Neutrophil (primary cell): ENCODE measurements around the gene MIOS.

Source experiments
- H3K27ac ChIP-seq: fragments of 200-600 bp; sonication (generic); 2 replicates; pipeline ENCODE4 v1.5.1; 2016; ENCODE audit warnings: mild to moderate bottlenecking, moderate library complexity
- H3K27me3 ChIP-seq: fragments of 200-600 bp; sonication (generic); 2 replicates; pipeline ENCODE4 v1.6.0; 2016; ENCODE audit warnings: mild to moderate bottlenecking
- H3K36me3 ChIP-seq: fragments of 200-600 bp; sonication (generic); 2 replicates; pipeline ENCODE4 v1.5.1; 2017
- H3K4me1 ChIP-seq, 2 experiments: fragments of 200-600 bp in 1 of 2; sonication (generic) in 1 of 2; 1 replicate in 1 of 2; 2 replicates in 1 of 2; pipeline versions ENCODE4 v1.5.1 to v1.6.1; 2013 to 2016; ENCODE audit warnings: low read depth in 1 of 2, low read length in 1 of 2, mild to moderate bottlenecking in 1 of 2, moderate library complexity in 1 of 2; ENCODE audit not compliant: control insufficient read depth in 1 of 2, insufficient read depth in 1 of 2
- H3K4me3 ChIP-seq, 2 experiments: fragments of 200-600 bp in 1 of 2; sonication (generic) in 1 of 2; 1 replicate in 1 of 2; 2 replicates in 1 of 2; pipeline ENCODE4 v1.5.1; 2013 to 2016; ENCODE audit warnings: low read depth in 1 of 2, low read length in 1 of 2, mild to moderate bottlenecking in 1 of 2, moderate library complexity in 1 of 2
- H3K9me3 ChIP-seq: fragments of 200-600 bp; sonication (generic); 2 replicates; pipeline ENCODE4 v1.5.1; 2016
- TF ChIP-seq, protein P1 (sequence below): fragments of 200-600 bp; sonication (generic); IDR thresholded peaks from 2 replicates; pipeline ENCODE4 v1.5.1; 2016; ENCODE audit warnings: antibody characterized with exemption

MIOS gene

DNA sequence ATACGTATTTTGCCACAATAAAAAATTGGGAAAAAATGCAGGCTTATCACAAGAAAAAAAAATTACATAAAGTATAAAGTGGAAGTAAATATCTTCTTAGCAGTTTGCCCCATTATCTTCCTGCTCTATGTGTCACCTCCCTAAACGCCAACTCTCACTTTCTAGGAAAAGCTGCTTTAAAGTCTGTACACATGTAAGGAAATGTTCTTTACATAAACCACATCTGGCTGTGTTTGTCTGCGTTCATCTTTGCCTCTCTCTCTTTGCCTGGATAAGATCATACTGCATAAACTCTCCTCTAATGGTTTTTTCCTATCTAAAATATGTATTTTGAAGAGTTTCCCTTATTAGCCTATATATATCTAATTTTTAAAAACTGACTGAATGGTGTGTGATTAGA, 50.9 kb downstream of the MIOS start:
- Histone ChIP-seq H3K4me1 (peaks cover 0 to 7% of the 10 kb centered on the region in 2 experiments), H3K9me3 (no peaks in the 10 kb centered on the region), H3K27me3 (no peaks in the 10 kb centered on the region), H3K4me3 (no peak overlapping the region), H3K36me3 (no peaks in the 10 kb centered on the region), H3K27ac (no peak overlapping the region)
- TF ChIP-seq, protein P1, sequence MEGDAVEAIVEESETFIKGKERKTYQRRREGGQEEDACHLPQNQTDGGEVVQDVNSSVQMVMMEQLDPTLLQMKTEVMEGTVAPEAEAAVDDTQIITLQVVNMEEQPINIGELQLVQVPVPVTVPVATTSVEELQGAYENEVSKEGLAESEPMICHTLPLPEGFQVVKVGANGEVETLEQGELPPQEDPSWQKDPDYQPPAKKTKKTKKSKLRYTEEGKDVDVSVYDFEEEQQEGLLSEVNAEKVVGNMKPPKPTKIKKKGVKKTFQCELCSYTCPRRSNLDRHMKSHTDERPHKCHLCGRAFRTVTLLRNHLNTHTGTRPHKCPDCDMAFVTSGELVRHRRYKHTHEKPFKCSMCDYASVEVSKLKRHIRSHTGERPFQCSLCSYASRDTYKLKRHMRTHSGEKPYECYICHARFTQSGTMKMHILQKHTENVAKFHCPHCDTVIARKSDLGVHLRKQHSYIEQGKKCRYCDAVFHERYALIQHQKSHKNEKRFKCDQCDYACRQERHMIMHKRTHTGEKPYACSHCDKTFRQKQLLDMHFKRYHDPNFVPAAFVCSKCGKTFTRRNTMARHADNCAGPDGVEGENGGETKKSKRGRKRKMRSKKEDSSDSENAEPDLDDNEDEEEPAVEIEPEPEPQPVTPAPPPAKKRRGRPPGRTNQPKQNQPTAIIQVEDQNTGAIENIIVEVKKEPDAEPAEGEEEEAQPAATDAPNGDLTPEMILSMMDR = no peak

DNA sequence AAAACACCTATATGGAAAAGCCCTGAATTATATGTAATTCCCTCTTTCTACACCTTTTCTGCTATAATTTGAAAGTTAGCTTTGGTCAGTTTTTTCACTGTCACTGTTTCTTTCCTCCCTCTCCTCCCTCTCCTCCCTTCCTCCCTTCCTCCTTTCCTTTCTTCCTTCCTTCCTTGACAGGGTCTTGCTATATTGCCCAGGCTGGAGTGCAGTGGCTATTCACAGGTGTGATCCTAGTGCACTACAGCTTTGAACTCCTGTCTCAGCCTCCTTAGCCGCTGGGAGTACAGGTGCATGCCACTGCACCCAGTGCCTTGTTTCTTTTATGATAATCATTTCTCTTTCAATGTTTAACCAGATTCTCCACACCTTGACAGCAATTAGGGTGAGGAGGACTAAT, 51.7 kb downstream of the MIOS start:
- Histone ChIP-seq H3K9me3 (no peaks in the 10 kb centered on the region), H3K27me3 (no peaks in the 10 kb centered on the region), H3K4me1 (peaks cover 0 to 7% of the 10 kb centered on the region in 2 experiments), H3K27ac (no peak overlapping the region), H3K4me3 (no peak overlapping the region), H3K36me3 (no peaks in the 10 kb centered on the region)
- TF ChIP-seq, protein P1 = no peak

DNA sequence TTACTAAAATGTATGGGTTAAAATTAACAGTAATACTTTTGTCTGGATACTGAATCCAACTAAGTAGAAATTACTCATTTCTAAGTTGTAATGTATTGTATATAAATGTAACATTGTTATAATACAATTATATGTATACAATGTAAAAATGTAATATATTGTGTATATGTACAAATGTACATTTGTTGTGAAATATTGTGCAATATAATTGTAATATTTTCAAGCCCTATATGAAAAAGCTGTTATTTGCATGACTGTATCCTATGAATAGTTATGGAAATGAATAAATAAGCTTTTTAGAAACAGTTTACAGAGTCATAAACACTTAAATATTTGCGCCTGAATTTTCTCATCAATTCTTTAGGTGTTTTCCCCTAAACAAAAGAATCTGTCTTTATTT, 53.6 kb downstream of the MIOS start:
- no peaks in the 10 kb centered on the region for H3K9me3 ChIP-seq
- H3K4me3 ChIP-seq = no peak overlapping the region
- H3K4me1 ChIP-seq = peaks cover 0 to 7% of the 10 kb centered on the region in 2 experiments
- TF ChIP-seq, protein P1 = no peak
- no peaks in the 10 kb centered on the region for H3K36me3 ChIP-seq
- H3K27me3 ChIP-seq = no peaks in the 10 kb centered on the region
- no peak overlapping the region for H3K27ac ChIP-seq

DNA sequence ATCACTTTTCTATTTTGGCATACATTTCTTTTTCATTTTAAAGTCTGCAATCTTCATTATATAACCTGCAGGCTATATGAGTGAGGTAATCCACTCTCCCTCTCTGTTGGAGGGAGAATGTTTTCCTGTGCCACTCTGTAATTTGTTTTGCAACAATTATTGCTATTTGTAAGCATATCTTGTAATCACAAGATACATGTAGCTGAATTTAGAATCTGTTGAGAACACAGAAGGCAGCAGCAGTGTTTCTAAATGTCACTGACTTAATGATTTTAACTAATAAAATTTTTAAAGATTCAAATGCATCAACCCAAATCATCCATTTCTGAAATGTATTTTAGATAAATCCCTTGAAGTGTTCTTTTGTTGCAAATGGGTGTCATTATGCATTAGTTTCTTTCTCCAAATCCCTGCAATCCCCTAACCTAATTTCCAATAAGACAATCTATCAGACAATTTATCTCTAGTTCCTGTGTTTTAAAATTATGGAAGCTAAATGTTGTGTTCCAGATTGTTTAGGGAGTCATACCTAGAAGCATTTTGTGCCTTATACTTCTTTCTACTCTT, 54.0 kb downstream of the MIOS start:
- Histone ChIP-seq H3K4me3 (no peak overlapping the region), H3K36me3 (no peaks in the 10 kb centered on the region), H3K27ac (no peak overlapping the region), H3K9me3 (no peaks in the 10 kb centered on the region), H3K4me1 (peaks cover 0 to 7% of the 10 kb centered on the region in 2 experiments), H3K27me3 (no peaks in the 10 kb centered on the region)
- TF ChIP-seq, protein P1 = no peak

DNA sequence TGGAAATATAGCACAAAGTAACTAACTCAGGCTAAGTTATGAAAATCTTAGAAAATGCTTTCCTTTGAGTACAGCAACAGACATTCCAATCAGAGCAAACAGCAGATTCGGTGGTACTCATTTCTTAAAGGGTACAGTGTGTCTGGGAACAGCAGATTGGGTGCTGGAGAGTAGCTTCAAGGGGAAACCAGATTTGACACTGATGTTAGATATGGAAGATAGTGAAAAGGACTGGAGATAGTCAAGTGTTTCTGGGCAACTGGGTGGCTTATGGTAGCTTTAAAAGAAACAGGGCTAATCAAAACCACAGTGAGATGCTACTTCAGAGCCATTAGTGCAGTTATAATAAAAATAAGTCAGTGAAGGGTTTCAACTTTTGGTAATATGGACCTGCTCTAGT, 61.8 kb downstream of the MIOS start:
- TF ChIP-seq, protein P1 = no peak
- peaks cover 7% of the 10 kb centered on the region for H3K9me3 ChIP-seq
- no peak overlapping the region for H3K27ac ChIP-seq
- no peaks in the 10 kb centered on the region for H3K36me3 ChIP-seq
- no peaks in the 10 kb centered on the region for H3K4me1 ChIP-seq
- no peak overlapping the region for H3K4me3 ChIP-seq
- H3K27me3 ChIP-seq = no peaks in the 10 kb centered on the region
